ENCODE measurements around the gene LY6G6D.

DNA sequence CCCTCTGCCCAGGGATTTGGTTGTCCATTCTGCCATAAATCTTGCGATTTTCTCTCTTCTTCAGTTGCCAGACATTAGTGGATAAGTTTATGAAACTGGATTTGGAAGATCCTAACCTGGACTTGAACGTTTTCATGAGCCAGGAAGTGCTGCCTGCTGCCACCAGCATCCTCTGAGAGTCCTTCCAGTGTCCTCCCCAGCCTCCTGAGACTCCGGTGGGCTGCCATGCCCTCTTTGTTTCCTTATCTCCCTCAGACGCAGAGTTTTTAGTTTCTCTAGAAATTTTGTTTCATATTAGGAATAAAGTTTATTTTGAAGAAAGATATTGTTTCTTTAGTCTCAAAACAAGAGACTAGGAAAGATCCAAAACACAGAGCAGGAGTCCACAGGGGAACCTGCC, 47.2 kb downstream of the LY6G6D start, which contains the start of gene SAPCD1:
- TF ChIP-seq POLR2A (IDR thresholded peaks at IDR 0.05), result no peak
- TF ChIP-seq, protein P1, sequence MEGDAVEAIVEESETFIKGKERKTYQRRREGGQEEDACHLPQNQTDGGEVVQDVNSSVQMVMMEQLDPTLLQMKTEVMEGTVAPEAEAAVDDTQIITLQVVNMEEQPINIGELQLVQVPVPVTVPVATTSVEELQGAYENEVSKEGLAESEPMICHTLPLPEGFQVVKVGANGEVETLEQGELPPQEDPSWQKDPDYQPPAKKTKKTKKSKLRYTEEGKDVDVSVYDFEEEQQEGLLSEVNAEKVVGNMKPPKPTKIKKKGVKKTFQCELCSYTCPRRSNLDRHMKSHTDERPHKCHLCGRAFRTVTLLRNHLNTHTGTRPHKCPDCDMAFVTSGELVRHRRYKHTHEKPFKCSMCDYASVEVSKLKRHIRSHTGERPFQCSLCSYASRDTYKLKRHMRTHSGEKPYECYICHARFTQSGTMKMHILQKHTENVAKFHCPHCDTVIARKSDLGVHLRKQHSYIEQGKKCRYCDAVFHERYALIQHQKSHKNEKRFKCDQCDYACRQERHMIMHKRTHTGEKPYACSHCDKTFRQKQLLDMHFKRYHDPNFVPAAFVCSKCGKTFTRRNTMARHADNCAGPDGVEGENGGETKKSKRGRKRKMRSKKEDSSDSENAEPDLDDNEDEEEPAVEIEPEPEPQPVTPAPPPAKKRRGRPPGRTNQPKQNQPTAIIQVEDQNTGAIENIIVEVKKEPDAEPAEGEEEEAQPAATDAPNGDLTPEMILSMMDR (IDR thresholded peaks at IDR 0.05), result no peak
- no peak for TF ChIP-seq POLR2AphosphoS5 (IDR thresholded peaks at IDR 0.05)
- TF ChIP-seq EP300 (IDR thresholded peaks at IDR 0.05; ENCODE audit: low read depth), result no peak

All from transverse colon (tissue), 4 donors.